Psoas muscle (tissue), 8 donors: ENCODE results near the gene RALY. TPM values are rescaled to one million over a fixed set of nuclear protein-coding genes. Genes with fewer than 3 reads are reported as not detected.

Experiments used
- ATAC-seq, 4 donors: fragments of 200-7000 bp; cut with Tn5 transposase; one replicate each; pipeline ENCODE4 v1.9.1; 2020; ENCODE audit warnings: moderate library complexity in 3 of 4, mild to moderate bottlenecking in 2 of 4
- DNase-seq, 2 donors: peaks; one replicate each; pipeline ENCODE4 v3.0.0-alpha.2; 2020
- H3K27ac ChIP-seq: fragments of 200-600 bp; one replicate; pipeline ENCODE4 v1.8.0; 2022
- H3K27me3 ChIP-seq, 3 donors: fragments of 200-600 bp in 1 of 3; one replicate each; pipeline versions ENCODE4 v1.6.1 to v1.8.0; 2013 to 2022; ENCODE audit warnings: low read length in 2 of 3, mild to moderate bottlenecking in 2 of 3, moderate library complexity in 1 of 3; ENCODE audit not compliant: insufficient read depth in 3 of 3
- H3K36me3 ChIP-seq, 2 donors: fragments of 200-600 bp in 1 of 2; one replicate each; pipeline versions ENCODE4 v1.6.1 to v1.8.0; 2013 to 2022; ENCODE audit warnings: low read depth in 1 of 2, mild to moderate bottlenecking in 1 of 2, moderate library complexity in 1 of 2; ENCODE audit not compliant: insufficient read depth in 1 of 2
- H3K4me1 ChIP-seq: fragments of 200-600 bp; one replicate; pipeline ENCODE4 v1.8.0; 2022
- H3K4me3 ChIP-seq: fragments of 200-600 bp; one replicate; pipeline ENCODE4 v1.8.0; 2022; ENCODE audit warnings: mild to moderate bottlenecking
- H3K9me3 ChIP-seq: fragments of 200-600 bp; one replicate; pipeline ENCODE4 v1.8.0; 2022
- WGBS, 3 donors: extraction: QIAGEN DNeasy Blood & Tissue Kit; methylation state at CpG; one replicate each; pipeline versions ENCODE4 v1.1.6 to v1.1.7; 2013; 5-methylcytosine and 5-hydroxymethylcytosine counted together
- intact Hi-C, 2 donors: fragments of 100-400 bp; cut with DNase I; formaldehyde crosslinking; loops; one replicate each; pipeline versions ENCODE4 v1.11.0 to v1.14.2; 2022
- polyA plus RNA-seq, 3 donors: library from polyadenylated mRNA; stranded (reverse); fragments of 200-250 nt; gene quantifications; one replicate each; pipeline ENCODE4 v1.2.3, GENCODE V29; 2013
- total RNA-seq, 4 donors: library from RNA; stranded (reverse); fragmentation: NEBNext Ultra II Directional in 2 of 4; extraction: Animal tissue kit (Norgen Biotek cat#: 25700) in 2 of 4; gene quantifications; one replicate each; pipeline versions ENCODE4 v1.2.1 to v1.2.4, GENCODE V29; 2021 to 2023
- TF ChIP-seq, protein P1 (sequence below): fragments of 200-600 bp; IDR thresholded peaks from one replicate; pipeline ENCODE4 v1.8.0; 2022; ENCODE audit warnings: antibody characterized with exemption
- donor health status: healthy with polysubstance abuse.
- donor health status: DM: no; HTN: no; CAD: no; lungs with moderate emphysema.
- donor health status: Bipolar disorder and iron deficiency.
- donor health status: healthy.
- donor health status: DM: yes; HTN: yes; CAD: no.
- donor health status: DM: no; HTN: no; CAD: no.
- donor health status: DM: no; HTN: no; CAD: no.
- donor health status: DM: yes; HTN: yes; CAD: no.

The RALY gene
- total and polyA plus RNA-seq, 7 donors: 92.3 to 325 (median 120) TPM

DNA sequence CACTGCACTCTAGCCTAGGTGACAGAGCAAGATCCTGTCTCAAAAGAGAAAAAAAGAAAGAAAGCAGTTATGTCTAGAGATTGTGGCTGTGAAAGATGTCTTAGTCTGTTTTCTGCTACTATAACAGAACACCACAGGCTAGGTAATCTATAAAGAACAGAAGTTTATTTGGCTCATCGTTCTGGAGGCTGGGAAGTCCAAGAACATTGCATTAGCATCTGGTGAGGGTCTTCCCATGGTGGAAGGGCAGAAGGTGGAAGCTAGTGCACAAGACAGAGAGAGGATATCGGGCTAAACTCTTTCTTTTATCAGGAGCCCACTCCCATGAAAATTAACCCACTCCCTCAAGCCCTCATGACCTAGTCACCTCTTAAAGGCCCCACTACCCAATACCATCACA is 16.2 kb upstream of the RALY start:
- H3K4me3 ChIP-seq: no peak overlapping the region
- no peaks in the 10 kb centered on the region for H3K27me3 ChIP-seq
- no peaks in the 10 kb centered on the region for H3K36me3 ChIP-seq
- TF ChIP-seq, protein P1, sequence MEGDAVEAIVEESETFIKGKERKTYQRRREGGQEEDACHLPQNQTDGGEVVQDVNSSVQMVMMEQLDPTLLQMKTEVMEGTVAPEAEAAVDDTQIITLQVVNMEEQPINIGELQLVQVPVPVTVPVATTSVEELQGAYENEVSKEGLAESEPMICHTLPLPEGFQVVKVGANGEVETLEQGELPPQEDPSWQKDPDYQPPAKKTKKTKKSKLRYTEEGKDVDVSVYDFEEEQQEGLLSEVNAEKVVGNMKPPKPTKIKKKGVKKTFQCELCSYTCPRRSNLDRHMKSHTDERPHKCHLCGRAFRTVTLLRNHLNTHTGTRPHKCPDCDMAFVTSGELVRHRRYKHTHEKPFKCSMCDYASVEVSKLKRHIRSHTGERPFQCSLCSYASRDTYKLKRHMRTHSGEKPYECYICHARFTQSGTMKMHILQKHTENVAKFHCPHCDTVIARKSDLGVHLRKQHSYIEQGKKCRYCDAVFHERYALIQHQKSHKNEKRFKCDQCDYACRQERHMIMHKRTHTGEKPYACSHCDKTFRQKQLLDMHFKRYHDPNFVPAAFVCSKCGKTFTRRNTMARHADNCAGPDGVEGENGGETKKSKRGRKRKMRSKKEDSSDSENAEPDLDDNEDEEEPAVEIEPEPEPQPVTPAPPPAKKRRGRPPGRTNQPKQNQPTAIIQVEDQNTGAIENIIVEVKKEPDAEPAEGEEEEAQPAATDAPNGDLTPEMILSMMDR: no peak
- no peaks in the 10 kb centered on the region for H3K4me1 ChIP-seq
- ATAC-seq (no peak), DNase-seq (no peak)
- intact Hi-C loops: no loop called here
- H3K9me3 ChIP-seq: no peaks in the 10 kb centered on the region
- H3K27ac ChIP-seq: no peak overlapping the region
- WGBS, 3 donors: 59 to 84% (median 73%) methylated on average over 2 of the region's 2 CpGs

DNA sequence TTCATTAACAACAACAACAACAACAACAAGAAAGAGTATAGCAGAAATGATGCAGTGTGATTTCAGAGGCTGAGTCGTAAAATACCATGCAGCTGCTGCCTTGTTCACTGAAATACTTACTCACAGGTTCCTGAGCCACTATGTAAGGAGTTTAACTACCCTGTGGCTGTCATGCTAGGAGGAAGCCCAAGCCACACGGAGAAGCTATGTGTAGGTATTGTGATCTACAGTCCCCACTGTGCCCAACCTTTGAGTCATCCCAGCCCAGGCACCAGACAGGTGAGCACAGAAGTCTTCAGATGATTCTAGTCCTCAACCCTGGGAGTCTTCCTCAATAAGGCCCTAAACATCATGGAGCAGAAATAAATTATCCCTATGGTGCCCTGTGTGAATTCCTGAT is 14.6 kb upstream of the RALY start:
- intact Hi-C loops: no loop called here
- DNase-seq: no peak

DNA sequence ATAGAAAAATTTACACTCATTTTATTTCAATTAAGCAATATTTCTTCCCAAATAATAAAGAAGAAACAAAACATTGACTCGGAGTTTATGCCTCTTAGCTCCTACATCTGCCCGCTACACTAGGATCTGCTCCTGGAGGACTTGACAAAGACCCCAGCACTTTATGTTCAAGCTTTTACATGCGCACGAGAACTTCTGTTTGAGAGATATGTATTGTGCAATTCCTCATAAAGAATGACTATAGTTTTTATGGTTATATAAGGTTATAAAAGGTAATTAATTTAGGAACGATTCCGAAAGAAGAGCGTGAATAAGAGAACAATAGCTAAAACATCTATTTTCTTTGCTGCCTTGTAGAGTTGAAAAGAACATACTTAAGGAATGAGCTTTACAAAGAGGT is 12.4 kb upstream of the RALY start:
- 92 to 97% (median 96%) methylated on average over 7 of the region's 7 CpGs for WGBS, 3 donors
- Histone ChIP-seq H3K4me3 (no peak overlapping the region), H3K27ac (no peak overlapping the region), H3K4me1 (no peaks in the 10 kb centered on the region), H3K27me3 (no peaks in the 10 kb centered on the region), H3K36me3 (no peaks in the 10 kb centered on the region), H3K9me3 (no peaks in the 10 kb centered on the region)
- ATAC-seq: no peak
- TF ChIP-seq, protein P1: no peak
- intact Hi-C loops: no loop called here
- DNase-seq: no peak

More for the DNA sequence above, 14.6 kb upstream of the RALY start:
- Histone ChIP-seq H3K27ac (no peak overlapping the region), H3K4me1 (no peaks in the 10 kb centered on the region), H3K36me3 (no peaks in the 10 kb centered on the region), H3K4me3 (no peak overlapping the region), H3K9me3 (no peaks in the 10 kb centered on the region), H3K27me3 (no peaks in the 10 kb centered on the region)
- ATAC-seq: no peak
- 74 to 78% (median 76%) methylated on average over 2 of the region's 2 CpGs for WGBS, 3 donors
- TF ChIP-seq, protein P1: no peak

DNA sequence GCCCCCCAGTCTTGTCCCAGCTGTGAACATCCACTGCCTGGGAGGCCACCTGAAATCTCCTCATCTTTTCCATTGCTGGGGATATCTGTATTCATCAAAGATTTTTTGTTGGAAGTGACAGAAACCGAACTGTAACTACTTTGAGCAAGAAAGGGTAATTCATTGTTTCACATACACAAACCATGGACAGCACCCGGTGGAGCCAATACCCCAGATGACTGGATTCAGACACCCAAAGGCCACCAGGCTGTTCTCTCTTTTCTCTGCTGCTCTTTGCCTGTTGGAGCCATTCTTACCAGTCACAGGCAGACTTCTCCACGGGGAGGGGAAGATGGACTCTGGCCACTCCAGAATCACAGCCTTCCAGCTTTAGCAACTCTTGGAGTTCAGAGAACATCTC is 11.7 kb upstream of the RALY start:
- intact Hi-C loops: no loop called here
- Histone ChIP-seq H3K9me3 (no peaks in the 10 kb centered on the region), H3K36me3 (no peaks in the 10 kb centered on the region), H3K27me3 (no peaks in the 10 kb centered on the region), H3K4me3 (no peak overlapping the region), H3K4me1 (no peaks in the 10 kb centered on the region), H3K27ac (no peak overlapping the region)
- DNase-seq (no peak), ATAC-seq (no peak)
- 70 to 81% (median 80%) methylated on average over 3 of the region's 3 CpGs for WGBS, 3 donors
- TF ChIP-seq, protein P1: no peak

DNA sequence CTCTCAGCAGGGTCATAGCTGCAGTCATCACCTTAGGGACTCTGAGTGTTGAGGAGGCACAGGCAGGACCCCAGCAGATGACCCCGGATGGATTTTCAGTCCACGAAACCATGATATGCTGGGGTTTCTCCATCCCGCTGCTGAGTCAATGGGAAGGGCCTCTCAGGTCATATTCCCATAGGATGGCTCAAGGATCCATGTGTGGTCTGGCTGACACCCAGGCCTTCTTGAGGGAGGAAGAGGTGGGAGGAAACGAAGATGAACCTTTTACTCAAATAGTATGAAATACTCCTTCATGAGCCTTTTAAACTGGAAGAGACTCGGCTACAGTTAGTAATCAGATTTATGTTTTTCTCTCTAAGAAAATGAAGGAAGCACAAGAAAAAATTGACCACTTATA is 10.3 kb upstream of the RALY start:
- Histone ChIP-seq H3K27me3 (no peaks in the 10 kb centered on the region), H3K9me3 (no peaks in the 10 kb centered on the region), H3K4me3 (no peak overlapping the region), H3K27ac (no peak overlapping the region), H3K4me1 (no peaks in the 10 kb centered on the region), H3K36me3 (no peaks in the 10 kb centered on the region)
- ATAC-seq (no peak), DNase-seq (no peak)
- 83 to 90% (median 87%) methylated on average over 5 of the region's 5 CpGs for WGBS, 3 donors
- intact Hi-C loops: no loop called here
- TF ChIP-seq, protein P1: no peak
